Tibial artery (tissue), 4 donors: Measurements from ENCODE around the gene SPSB1.

Experiments used
- DNase-seq, 2 donors: peaks; one replicate each; pipeline ENCODE4 v3.0.0-alpha.2; 2019
- H3K27ac ChIP-seq, 2 donors: fragments of 200-600 bp; sonication (generic) in 1 of 2; 1 replicate in 1 of 2; 2 replicates in 1 of 2; pipeline ENCODE4 v1.5.1; 2018 to 2019; ENCODE audit warnings: mild to moderate bottlenecking in 1 of 2
- H3K27me3 ChIP-seq, 2 donors: fragments of 200-600 bp; sonication (generic) in 1 of 2; one replicate each; pipeline versions ENCODE4 v1.5.1 to v1.6.0; 2016 to 2019
- H3K36me3 ChIP-seq, 3 donors: fragments of 200-600 bp; sonication (generic) in 2 of 3; one replicate each; pipeline ENCODE4 v1.5.1; 2016 to 2019; ENCODE audit warnings: mild to moderate bottlenecking in 2 of 3
- H3K4me1 ChIP-seq, 4 donors: fragments of 200-600 bp; sonication (generic) in 2 of 4; 1 replicate in 3 of 4; 2 replicates in 1 of 4; pipeline ENCODE4 v1.5.1; 2016 to 2019
- H3K4me3 ChIP-seq, 2 donors: fragments of 200-600 bp; sonication (generic) in 1 of 2; 1 replicate in 1 of 2; 2 replicates in 1 of 2; pipeline ENCODE4 v1.5.1; 2018 to 2019; ENCODE audit warnings: mild to moderate bottlenecking in 2 of 2
- H3K9me3 ChIP-seq, 3 donors: fragments of 200-600 bp; sonication (generic) in 1 of 3; one replicate each; pipeline ENCODE4 v1.5.1; 2016 to 2019
- intact Hi-C: fragments of 100-400 bp; cut with DNase I; formaldehyde crosslinking; loops from one replicate; pipeline ENCODE4 v1.15.0; 2023; ENCODE audit warnings: low total_unique reads
- TF ChIP-seq, protein P1 (sequence below), 2 experiments: fragments of 200-600 bp in 1 of 2; fragments of 450-650 bp in 1 of 2; IDR thresholded peaks; one replicate each; pipeline ENCODE4 v1.5.1; 2017 to 2019; ENCODE audit warnings: antibody characterized with exemption in 2 of 2, mild to moderate bottlenecking in 1 of 2, moderate library complexity in 1 of 2

The SPSB1 gene

GRCh38 chr1:9317072-9317471 is 24.4 kb downstream of the SPSB1 start:
- DNase-seq: no peak
- H3K27me3 ChIP-seq: no peaks in the 10 kb centered on the region
- intact Hi-C loops: no loop called here
- peak overlapping the region; percentile 68 to 81 for H3K27ac ChIP-seq
- H3K9me3 ChIP-seq: no peaks in the 10 kb centered on the region
- no peaks in the 10 kb centered on the region for H3K36me3 ChIP-seq
- TF ChIP-seq, protein P1, sequence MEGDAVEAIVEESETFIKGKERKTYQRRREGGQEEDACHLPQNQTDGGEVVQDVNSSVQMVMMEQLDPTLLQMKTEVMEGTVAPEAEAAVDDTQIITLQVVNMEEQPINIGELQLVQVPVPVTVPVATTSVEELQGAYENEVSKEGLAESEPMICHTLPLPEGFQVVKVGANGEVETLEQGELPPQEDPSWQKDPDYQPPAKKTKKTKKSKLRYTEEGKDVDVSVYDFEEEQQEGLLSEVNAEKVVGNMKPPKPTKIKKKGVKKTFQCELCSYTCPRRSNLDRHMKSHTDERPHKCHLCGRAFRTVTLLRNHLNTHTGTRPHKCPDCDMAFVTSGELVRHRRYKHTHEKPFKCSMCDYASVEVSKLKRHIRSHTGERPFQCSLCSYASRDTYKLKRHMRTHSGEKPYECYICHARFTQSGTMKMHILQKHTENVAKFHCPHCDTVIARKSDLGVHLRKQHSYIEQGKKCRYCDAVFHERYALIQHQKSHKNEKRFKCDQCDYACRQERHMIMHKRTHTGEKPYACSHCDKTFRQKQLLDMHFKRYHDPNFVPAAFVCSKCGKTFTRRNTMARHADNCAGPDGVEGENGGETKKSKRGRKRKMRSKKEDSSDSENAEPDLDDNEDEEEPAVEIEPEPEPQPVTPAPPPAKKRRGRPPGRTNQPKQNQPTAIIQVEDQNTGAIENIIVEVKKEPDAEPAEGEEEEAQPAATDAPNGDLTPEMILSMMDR (IDR thresholded peaks at IDR 0.05): no peak
- no peak overlapping the region for H3K4me3 ChIP-seq
- H3K4me1 ChIP-seq: peaks cover 0 to 100% (median 96%) of the 10 kb centered on the region in 4 donors

DNA sequence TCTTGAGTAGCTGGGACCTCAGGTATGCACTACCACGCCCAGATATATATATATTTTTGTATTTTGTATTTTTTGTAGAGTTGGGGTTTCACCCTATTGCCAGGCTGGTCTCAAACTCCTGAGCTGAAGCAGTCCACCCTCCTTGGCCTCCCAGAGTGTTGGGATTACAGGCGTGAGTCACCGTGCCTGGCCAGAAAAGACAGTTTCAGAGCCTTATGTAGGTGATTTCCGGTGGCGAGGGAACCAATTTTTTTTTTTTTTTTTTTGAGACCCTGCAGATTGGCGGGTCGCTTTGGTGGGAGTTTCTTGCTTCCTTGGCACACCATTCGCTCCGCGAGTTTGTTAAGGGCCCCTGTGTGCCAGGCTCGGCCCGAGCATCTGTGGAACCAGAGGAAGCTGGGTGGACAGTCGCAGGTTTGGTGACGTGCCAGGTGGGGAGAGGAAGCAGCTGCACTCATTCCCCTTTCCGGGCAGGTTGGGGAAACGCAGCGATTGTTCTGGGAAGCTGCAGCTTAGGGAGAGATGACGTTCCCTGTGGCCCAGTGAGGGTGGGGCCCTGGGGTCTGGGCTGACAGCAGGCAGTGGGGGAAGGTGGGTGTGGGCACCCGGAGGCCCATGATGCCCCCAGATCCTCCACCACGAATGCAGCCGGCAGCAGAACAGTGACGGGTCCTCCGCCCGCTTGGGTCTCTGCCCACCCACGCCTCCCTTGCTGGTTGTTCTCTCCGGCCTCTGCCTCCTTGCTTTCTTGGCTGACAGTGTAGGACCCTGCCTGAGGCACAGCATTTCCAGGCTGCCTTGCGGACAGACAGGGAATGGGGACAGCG is 25.1 kb downstream of the SPSB1 start:
- H3K27ac ChIP-seq: peak overlapping the region; percentile 68 to 81
- no peaks in the 10 kb centered on the region for H3K9me3 ChIP-seq
- no peaks in the 10 kb centered on the region for H3K36me3 ChIP-seq
- H3K4me3 ChIP-seq: peak overlapping the region; percentile 7 to 20
- intact Hi-C loops: no loop called here
- H3K27me3 ChIP-seq: no peaks in the 10 kb centered on the region
- peaks cover 0 to 100% (median 96%) of the 10 kb centered on the region in 4 donors for H3K4me1 ChIP-seq
- no peak for DNase-seq
- TF ChIP-seq, protein P1 (IDR thresholded peaks at IDR 0.05): no peak

DNA sequence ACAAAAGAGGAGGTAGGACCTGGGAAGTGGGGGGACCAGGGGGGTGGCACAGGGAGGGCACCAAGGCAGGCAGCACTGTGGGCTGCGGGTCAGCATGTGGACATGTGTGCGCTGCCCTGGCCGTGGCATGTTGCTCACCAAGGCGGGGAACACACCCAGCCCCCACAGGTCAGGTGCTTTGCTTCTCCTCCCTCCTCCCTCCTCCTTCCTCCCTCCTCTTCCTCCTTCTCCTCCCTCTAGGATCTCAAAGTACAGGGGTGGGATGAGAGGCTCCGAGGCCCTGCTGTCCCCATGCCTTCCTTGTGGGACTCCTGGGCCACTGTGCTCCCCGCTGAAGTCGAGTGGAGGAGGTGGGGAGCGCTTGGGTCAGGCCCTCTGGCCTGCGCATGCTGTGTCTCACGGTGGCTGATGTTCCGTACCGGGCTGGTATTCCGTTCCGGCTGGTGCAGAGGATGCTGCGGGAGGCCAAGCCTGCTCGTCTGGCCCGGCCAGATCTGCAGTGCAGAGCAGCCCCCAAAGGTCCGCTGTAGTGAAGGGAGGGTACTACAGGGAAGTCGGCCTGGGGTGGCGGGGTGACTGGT is 26.6 kb downstream of the SPSB1 start:
- no peaks in the 10 kb centered on the region for H3K9me3 ChIP-seq
- no peaks in the 10 kb centered on the region for H3K36me3 ChIP-seq
- intact Hi-C loops: no loop called here
- TF ChIP-seq, protein P1 (IDR thresholded peaks at IDR 0.05): no peak
- H3K4me1 ChIP-seq: peaks cover 0 to 100% (median 98%) of the 10 kb centered on the region in 4 donors
- H3K27me3 ChIP-seq: no peaks in the 10 kb centered on the region
- DNase-seq: no peak
- H3K4me3 ChIP-seq: no peak overlapping the region
- peak overlapping the region; percentile 68 to 81 for H3K27ac ChIP-seq

DNA sequence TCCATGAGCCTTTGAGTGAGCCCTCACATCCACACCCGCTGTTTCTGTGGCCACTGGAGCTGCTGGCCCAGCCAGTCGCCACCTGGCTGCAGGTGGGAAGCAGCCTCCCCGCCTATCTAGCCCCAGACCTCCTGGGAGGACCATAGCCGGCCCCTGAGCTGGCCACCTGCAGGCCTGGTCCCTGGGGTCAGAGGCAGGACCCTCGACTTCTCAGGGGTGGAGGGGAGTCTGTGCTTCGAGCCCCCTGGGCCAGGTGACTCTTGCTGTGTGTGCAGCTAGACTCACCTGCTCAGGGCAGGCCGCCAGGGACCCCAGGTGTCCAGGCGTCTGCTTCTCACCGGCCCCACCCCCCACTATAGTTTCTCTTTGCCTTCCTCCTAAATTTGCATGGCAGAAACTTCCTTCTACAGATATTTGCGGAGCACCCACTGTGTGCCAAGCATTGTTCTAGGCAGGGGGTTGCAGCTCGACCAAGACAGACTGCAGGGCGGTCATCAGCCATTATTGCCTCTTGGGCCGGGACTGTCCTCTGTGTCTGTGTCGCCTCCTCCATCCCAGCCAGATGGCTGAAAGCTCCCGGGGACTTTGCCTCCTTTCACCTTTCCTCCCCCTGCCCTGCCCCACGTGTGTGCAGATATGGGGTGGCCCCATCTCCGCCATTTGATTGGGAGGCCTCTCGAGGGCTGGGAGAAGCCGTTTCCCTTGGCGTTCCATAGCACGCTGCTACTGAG is 27.3 kb downstream of the SPSB1 start:
- Histone ChIP-seq H3K27me3 (no peaks in the 10 kb centered on the region), H3K4me3 (peak overlapping the region; percentile 3 to 17), H3K27ac (peak overlapping the region; percentile 81 to 89), H3K36me3 (no peaks in the 10 kb centered on the region), H3K9me3 (no peaks in the 10 kb centered on the region), H3K4me1 (peaks cover 0 to 100% (median 98%) of the 10 kb centered on the region in 4 donors)
- intact Hi-C loops: no loop called here
- TF ChIP-seq, protein P1 (IDR thresholded peaks at IDR 0.05): no peak
- DNase-seq: no peak

DNA sequence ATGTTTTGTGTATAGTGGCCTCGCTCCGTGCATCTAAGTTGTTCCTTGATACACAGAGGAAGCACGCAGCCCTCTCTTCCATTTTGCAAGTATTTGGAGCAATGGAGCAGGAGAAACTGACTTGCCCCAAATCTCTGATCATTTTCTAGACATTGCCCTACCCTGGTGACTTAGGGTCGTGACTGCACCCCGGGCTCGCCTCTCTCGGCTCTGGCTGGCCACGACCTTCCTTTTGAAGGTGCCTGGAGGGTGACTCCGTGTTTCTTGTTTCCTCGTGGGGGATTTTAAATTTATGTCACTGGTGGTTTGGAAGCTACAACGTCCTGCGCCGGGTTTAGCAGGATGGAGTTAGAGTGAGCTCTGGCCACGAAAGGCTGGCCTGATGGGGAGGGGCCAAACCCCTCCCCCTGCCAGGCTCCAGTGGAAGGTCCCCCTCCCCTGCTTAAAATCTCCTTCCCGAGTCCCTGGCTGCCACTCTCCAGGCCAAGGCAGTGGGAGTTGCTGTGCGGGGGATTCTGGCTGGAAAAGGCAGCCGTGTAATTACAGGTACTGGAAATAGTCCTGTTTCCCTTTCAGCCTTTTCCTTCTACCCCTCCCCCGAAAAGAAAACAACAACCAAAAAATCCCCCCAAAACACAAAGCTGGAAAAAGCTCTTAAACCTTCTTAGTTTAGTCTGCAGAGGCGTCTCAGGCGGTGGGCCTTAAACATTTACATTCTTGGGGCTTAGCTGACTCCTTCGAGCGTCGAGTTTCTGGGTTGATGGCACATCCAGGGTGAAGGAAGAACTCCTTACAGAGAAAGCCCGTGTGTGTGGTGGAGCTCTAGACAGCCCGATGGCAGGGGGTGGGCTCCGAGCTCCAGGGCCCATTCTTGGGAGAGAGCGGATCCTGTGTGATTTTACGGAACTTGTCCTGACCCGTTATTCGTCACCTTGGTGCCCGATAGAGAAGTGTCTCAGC is 28.1 kb downstream of the SPSB1 start:
- Histone ChIP-seq H3K4me1 (peaks cover 0 to 100% (median 98%) of the 10 kb centered on the region in 4 donors), H3K27me3 (no peaks in the 10 kb centered on the region), H3K4me3 (peak overlapping the region; percentile 17 to 28), H3K27ac (peak overlapping the region; percentile 81 to 89), H3K36me3 (no peaks in the 10 kb centered on the region), H3K9me3 (no peaks in the 10 kb centered on the region)
- DNase-seq: no peak
- intact Hi-C loops: no loop called here
- TF ChIP-seq, protein P1 (IDR thresholded peaks at IDR 0.05): no peak
